BJ (cell line): ENCODE measurements around the gene TBC1D32. TPM values are rescaled to one million over a fixed set of nuclear protein-coding genes. Genes with fewer than 3 reads are reported as not detected.

ENCODE experiments used
- CTCF ChIA-PET: fragments of 350-600 bp; formaldehyde crosslinking; extraction: SDS; loops from one replicate; lab custom pipeline; 2021; ENCODE audit warnings: antibody characterized with exemption, inconsistent platforms; lab: Yijun Ruan, JAX
- POLR2A ChIA-PET: fragments of 300-600 bp; sonication (Branson Sonifier 250); formaldehyde crosslinking; extraction: SDS; loops from one replicate; lab custom pipeline; 2021; ENCODE audit warnings: antibody characterized with exemption; lab: Charles Lee
- DNase-seq: peaks from one replicate; pipeline ENCODE4 v3.0.0-alpha.2; 2011; ENCODE audit warnings: low read depth
- H3K27me3 ChIP-seq: 2 replicates; pipeline ENCODE4 v1.6.0; 2011; ENCODE audit warnings: low read length; ENCODE audit not compliant: control insufficient read depth, insufficient read depth
- H3K36me3 ChIP-seq: 2 replicates; pipeline ENCODE4 v1.5.1; 2011; ENCODE audit warnings: low read length; ENCODE audit not compliant: control insufficient read depth, insufficient read depth
- H3K4me3 ChIP-seq: 2 replicates; pipeline ENCODE4 v1.5.1; 2011; ENCODE audit warnings: low read depth, mild to moderate bottlenecking, control low read depth, low read length
- CTCF ChIP-seq: IDR thresholded peaks from 2 replicates; pipeline ENCODE4 v1.5.1; 2011; ENCODE audit warnings: low read depth, mild to moderate bottlenecking, control low read depth, inconsistent platforms, low read length, moderate library complexity; ENCODE audit not compliant: insufficient read depth
- polyA plus RNA-seq: library from polyadenylated mRNA; depleted of rRNA; stranded (reverse); fragments of >200 nt; gene quantifications from 2 replicates; pipeline ENCODE4 v1.2.3, GENCODE V29; 2011

Gene TBC1D32
- polyA plus RNA-seq, 1 experiment, result 1.6 TPM

GRCh38 chr6:121158891-121159290 lies 175.4 kb downstream of the TBC1D32 start:
- H3K4me3 ChIP-seq, result no peak overlapping the region
- no peaks in the 10 kb centered on the region for H3K36me3 ChIP-seq
- DNase-seq, result no peak
- POLR2A ChIA-PET, result no interaction called here
- no peaks in the 10 kb centered on the region for H3K27me3 ChIP-seq
- CTCF ChIA-PET, result interaction anchor here (0.6 to 0.7 kb wide), 2 partner anchors 12 to 17 kb away, joined by 4 to 7 read pairs; no protein-coding TSS in a partner anchor
- TF ChIP-seq CTCF, result no peak

GRCh38 chr6:121158438-121158837 lies 175.8 kb downstream of the TBC1D32 start:
- DNase-seq, result no peak
- no peaks in the 10 kb centered on the region for H3K27me3 ChIP-seq
- no peak for TF ChIP-seq CTCF
- ChIA-PET POLR2A (no interaction called here), CTCF (interaction anchor here (0.6 to 0.7 kb wide), 2 partner anchors 12 to 17 kb away, joined by 4 to 7 read pairs; no protein-coding TSS in a partner anchor)
- no peak overlapping the region for H3K4me3 ChIP-seq
- H3K36me3 ChIP-seq, result no peaks in the 10 kb centered on the region; the same call in 1 of the 2 replicates

GRCh38 chr6:121157906-121158305 lies 176.4 kb downstream of the TBC1D32 start:
- H3K36me3 ChIP-seq, result no peaks in the 10 kb centered on the region; the same call in 1 of the 2 replicates
- no peaks in the 10 kb centered on the region for H3K27me3 ChIP-seq
- ChIA-PET CTCF (no interaction called here), POLR2A (no interaction called here)
- no peak for TF ChIP-seq CTCF
- no peak overlapping the region for H3K4me3 ChIP-seq
- DNase-seq, result no peak

GRCh38 chr6:121143476-121143875 lies 190.8 kb downstream of the TBC1D32 start:
- Histone ChIP-seq H3K27me3 (no peaks in the 10 kb centered on the region), H3K36me3 (no peaks in the 10 kb centered on the region), H3K4me3 (no peak overlapping the region)
- no peak for DNase-seq
- ChIA-PET POLR2A (interaction anchor here (0.6 kb wide), 1 partner anchor 14 kb away, joined by 3 read pairs; no protein-coding TSS in a partner anchor), CTCF (no interaction called here)
- no peak for TF ChIP-seq CTCF

- no peak for DNase-seq
- no peak for TF ChIP-seq CTCF
- ChIA-PET POLR2A (no interaction called here), CTCF (interaction anchor here (0.7 to 1.3 kb wide), 3 partner anchors 16 to 258 kb away, joined by 3 to 7 read pairs (median 3); no protein-coding TSS in a partner anchor)
- Histone ChIP-seq H3K4me3 (no peak overlapping the region), H3K36me3 (no peaks in the 10 kb centered on the region), H3K27me3 (no peaks in the 10 kb centered on the region)
These were observed 192.2 kb downstream of the TBC1D32 start for GRCh38 chr6:121142093-121142492.
